Measurements from ENCODE around the gene NBPF11. TPM values are rescaled to one million over a fixed set of nuclear protein-coding genes. Genes with fewer than 3 reads are reported as not detected.
A peak's percentile ranks its signal among the peaks of the same experiment; 100 is the strongest.
"Not testable (repeated sequence)": the region's sequence is repeated elsewhere in the genome, so short reads cannot be mapped to it uniquely, and the experiment has no call there.

NBPF11 gene
- polyA plus RNA-seq, 3 donors = 0.46 to 18.6 (median 0.54) TPM

GRCh38 chr1:148120395-148120794 lies 31.7 kb downstream of the NBPF11 start:
- H3K4me3 Mint-ChIP-seq; H3K4me3 ChIP-seq (replicated peaks in 1 of 3; ENCODE audit: low read depth in 2 of 3, low read length in 3 of 3); H3K4me2 ChIP-seq (replicated peaks; ENCODE audit: extremely low read depth, low read length, poor library complexity, severe bottlenecking); H3K27me3 ChIP-seq (ENCODE audit: control insufficient read depth in 2 of 2, insufficient read depth in 2 of 2, low read length in 2 of 2); H2AFZ ChIP-seq (ENCODE audit: insufficient read depth, low read depth, low read length, poor library complexity, severe bottlenecking); intact Hi-C loops (cut with micrococcal nuclease); DNase-seq; H4K20me1 ChIP-seq (ENCODE audit: insufficient read depth, low read length); H3K79me2 ChIP-seq (ENCODE audit: insufficient read depth, low read length); H3K9me3 Mint-ChIP-seq; H3K27me3 Mint-ChIP-seq (ENCODE audit: low read depth in 3 of 3); H3K27ac Mint-ChIP-seq; H3K4me1 ChIP-seq (ENCODE audit: control insufficient read depth in 1 of 2, insufficient read depth in 2 of 2, low read length in 2 of 2); H3K36me3 ChIP-seq (replicated peaks in 1 of 2; ENCODE audit: control insufficient read depth in 1 of 2, insufficient read depth in 2 of 2, low read length in 2 of 2); H3K27ac ChIP-seq (ENCODE audit: low read depth in 1 of 2, low read length in 2 of 2); H3K9me3 ChIP-seq (replicated peaks in 1 of 2; ENCODE audit: control insufficient read depth in 1 of 2, insufficient read depth in 1 of 2, low read length in 2 of 2); H3K9ac ChIP-seq (ENCODE audit: insufficient read depth, low read length, poor library complexity, severe bottlenecking); H3K4me1 Mint-ChIP-seq: not testable (repeated sequence)
- no CpG with 5 or more reads among the region's 5 CpGs for WGBS (ENCODE audit: insufficient coverage)
- peak; percentile 12 for TF ChIP-seq CTCF (IDR thresholded peaks at IDR 0.05)
- peaks cover 21 to 24% of the 10 kb centered on the region in 2 donors for H3K36me3 Mint-ChIP-seq

GRCh38 chr1:148095732-148096131 lies 56.3 kb downstream of the NBPF11 start:
- H3K4me1 ChIP-seq (ENCODE audit: control insufficient read depth in 1 of 2, insufficient read depth in 2 of 2, low read length in 2 of 2); H3K9me3 ChIP-seq (replicated peaks in 1 of 2; ENCODE audit: control insufficient read depth in 1 of 2, insufficient read depth in 1 of 2, low read length in 2 of 2); H3K9me3 Mint-ChIP-seq; H3K9ac ChIP-seq (ENCODE audit: insufficient read depth, low read length, poor library complexity, severe bottlenecking); H4K20me1 ChIP-seq (ENCODE audit: insufficient read depth, low read length); H3K4me2 ChIP-seq (replicated peaks; ENCODE audit: extremely low read depth, low read length, poor library complexity, severe bottlenecking); H3K36me3 Mint-ChIP-seq; H3K27me3 Mint-ChIP-seq (ENCODE audit: low read depth in 3 of 3); H3K79me2 ChIP-seq (ENCODE audit: insufficient read depth, low read length); H3K4me3 ChIP-seq (replicated peaks in 1 of 3; ENCODE audit: low read depth in 2 of 3, low read length in 3 of 3); H3K27ac ChIP-seq (ENCODE audit: low read depth in 1 of 2, low read length in 2 of 2); H3K36me3 ChIP-seq (replicated peaks in 1 of 2; ENCODE audit: control insufficient read depth in 1 of 2, insufficient read depth in 2 of 2, low read length in 2 of 2); H3K4me3 Mint-ChIP-seq; DNase-seq; H3K27me3 ChIP-seq (ENCODE audit: control insufficient read depth in 2 of 2, insufficient read depth in 2 of 2, low read length in 2 of 2); H2AFZ ChIP-seq (ENCODE audit: insufficient read depth, low read depth, low read length, poor library complexity, severe bottlenecking); intact Hi-C loops (cut with micrococcal nuclease); H3K4me1 Mint-ChIP-seq: not testable (repeated sequence)
- WGBS (ENCODE audit: insufficient coverage) = 100% methylated on average over 1 of the region's 2 CpGs
- peak overlapping the region in 1 of 7 donors; percentile 31 for H3K27ac Mint-ChIP-seq

GRCh38 chr1:148086196-148086595 lies 65.9 kb downstream of the NBPF11 start:
- H3K4me1 Mint-ChIP-seq = not testable (repeated sequence)

GRCh38 chr1:148081205-148081604 lies 70.9 kb downstream of the NBPF11 start:
- H3K27me3 Mint-ChIP-seq (ENCODE audit: low read depth in 3 of 3); H3K27ac Mint-ChIP-seq; DNase-seq; H3K9me3 ChIP-seq (replicated peaks in 1 of 2; ENCODE audit: control insufficient read depth in 1 of 2, insufficient read depth in 1 of 2, low read length in 2 of 2); H3K4me1 Mint-ChIP-seq; H3K36me3 Mint-ChIP-seq; H3K9me3 Mint-ChIP-seq; H3K27ac ChIP-seq (ENCODE audit: low read depth in 1 of 2, low read length in 2 of 2); H3K4me3 ChIP-seq (replicated peaks in 1 of 3; ENCODE audit: low read depth in 2 of 3, low read length in 3 of 3); H3K4me3 Mint-ChIP-seq; H3K4me1 ChIP-seq (ENCODE audit: control insufficient read depth in 1 of 2, insufficient read depth in 2 of 2, low read length in 2 of 2); intact Hi-C loops (cut with micrococcal nuclease); H3K27me3 ChIP-seq (ENCODE audit: control insufficient read depth in 2 of 2, insufficient read depth in 2 of 2, low read length in 2 of 2); H4K20me1 ChIP-seq (ENCODE audit: insufficient read depth, low read length); H3K79me2 ChIP-seq (ENCODE audit: insufficient read depth, low read length); H3K9ac ChIP-seq (ENCODE audit: insufficient read depth, low read length, poor library complexity, severe bottlenecking); H3K4me2 ChIP-seq (replicated peaks; ENCODE audit: extremely low read depth, low read length, poor library complexity, severe bottlenecking); H3K36me3 ChIP-seq (replicated peaks in 1 of 2; ENCODE audit: control insufficient read depth in 1 of 2, insufficient read depth in 2 of 2, low read length in 2 of 2); H2AFZ ChIP-seq (ENCODE audit: insufficient read depth, low read depth, low read length, poor library complexity, severe bottlenecking): not testable (repeated sequence)
- no CpG with 5 or more reads among the region's 1 CpG for WGBS (ENCODE audit: insufficient coverage)

More at GRCh38 chr1:148086196-148086595, 65.9 kb downstream of the NBPF11 start:
- H3K27me3 ChIP-seq (ENCODE audit: control insufficient read depth in 2 of 2, insufficient read depth in 2 of 2, low read length in 2 of 2); H3K4me3 ChIP-seq (replicated peaks in 1 of 3; ENCODE audit: low read depth in 2 of 3, low read length in 3 of 3); H3K9me3 ChIP-seq (replicated peaks in 1 of 2; ENCODE audit: control insufficient read depth in 1 of 2, insufficient read depth in 1 of 2, low read length in 2 of 2); H3K9me3 Mint-ChIP-seq; H3K36me3 ChIP-seq (replicated peaks in 1 of 2; ENCODE audit: control insufficient read depth in 1 of 2, insufficient read depth in 2 of 2, low read length in 2 of 2); H3K4me2 ChIP-seq (replicated peaks; ENCODE audit: extremely low read depth, low read length, poor library complexity, severe bottlenecking); H3K4me3 Mint-ChIP-seq; H3K27ac ChIP-seq (ENCODE audit: low read depth in 1 of 2, low read length in 2 of 2); DNase-seq; H3K27ac Mint-ChIP-seq; H4K20me1 ChIP-seq (ENCODE audit: insufficient read depth, low read length); H3K79me2 ChIP-seq (ENCODE audit: insufficient read depth, low read length); intact Hi-C loops (cut with micrococcal nuclease); H3K36me3 Mint-ChIP-seq; H2AFZ ChIP-seq (ENCODE audit: insufficient read depth, low read depth, low read length, poor library complexity, severe bottlenecking); H3K27me3 Mint-ChIP-seq (ENCODE audit: low read depth in 3 of 3); H3K4me1 ChIP-seq (ENCODE audit: control insufficient read depth in 1 of 2, insufficient read depth in 2 of 2, low read length in 2 of 2); H3K9ac ChIP-seq (ENCODE audit: insufficient read depth, low read length, poor library complexity, severe bottlenecking): not testable (repeated sequence)
- no CpG with 5 or more reads among the region's 1 CpG for WGBS (ENCODE audit: insufficient coverage)

Measured in CD14-positive monocyte (primary cell).